ENCODE measurements around the gene ENO4.

- TF ChIP-seq CTCF (IDR thresholded peaks at IDR 0.05) (no peak), POLR2A (IDR thresholded peaks at IDR 0.05) (no peak), POLR2AphosphoS5 (IDR thresholded peaks at IDR 0.05) (no peak)
Measured at GRCh38 chr10:116817780-116818343, 31.4 kb upstream of the ENO4 start.

Measured in sigmoid colon (tissue), 4 donors.